ENCODE measurements around the gene GULP1.

- TF ChIP-seq, protein P1, sequence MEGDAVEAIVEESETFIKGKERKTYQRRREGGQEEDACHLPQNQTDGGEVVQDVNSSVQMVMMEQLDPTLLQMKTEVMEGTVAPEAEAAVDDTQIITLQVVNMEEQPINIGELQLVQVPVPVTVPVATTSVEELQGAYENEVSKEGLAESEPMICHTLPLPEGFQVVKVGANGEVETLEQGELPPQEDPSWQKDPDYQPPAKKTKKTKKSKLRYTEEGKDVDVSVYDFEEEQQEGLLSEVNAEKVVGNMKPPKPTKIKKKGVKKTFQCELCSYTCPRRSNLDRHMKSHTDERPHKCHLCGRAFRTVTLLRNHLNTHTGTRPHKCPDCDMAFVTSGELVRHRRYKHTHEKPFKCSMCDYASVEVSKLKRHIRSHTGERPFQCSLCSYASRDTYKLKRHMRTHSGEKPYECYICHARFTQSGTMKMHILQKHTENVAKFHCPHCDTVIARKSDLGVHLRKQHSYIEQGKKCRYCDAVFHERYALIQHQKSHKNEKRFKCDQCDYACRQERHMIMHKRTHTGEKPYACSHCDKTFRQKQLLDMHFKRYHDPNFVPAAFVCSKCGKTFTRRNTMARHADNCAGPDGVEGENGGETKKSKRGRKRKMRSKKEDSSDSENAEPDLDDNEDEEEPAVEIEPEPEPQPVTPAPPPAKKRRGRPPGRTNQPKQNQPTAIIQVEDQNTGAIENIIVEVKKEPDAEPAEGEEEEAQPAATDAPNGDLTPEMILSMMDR (IDR thresholded peaks at IDR 0.05) = no peak
- no peak for TF ChIP-seq POLR2A (IDR thresholded peaks at IDR 0.05)
These were observed 43.2 kb upstream of the GULP1 start for GRCh38 chr2:188248513-188248912.

Data from testis (tissue), 2 donors.